K562 (cell line): ENCODE data around the gene FANCD2. TPM values are rescaled to one million over a fixed set of nuclear protein-coding genes. Genes with fewer than 3 reads are reported as not detected.

Source experiments
- CREB3L1 ChIP-seq: fragments of 450-650 bp; IDR thresholded peaks from 2 replicates; pipeline ENCODE4 v1.6.1; 2014; ENCODE audit warnings: low read depth, mild to moderate bottlenecking, moderate library complexity, borderline replicate concordance
- ELK3 ChIP-seq: fragments of 450-650 bp; formaldehyde crosslinking; IDR thresholded peaks from 2 replicates; pipeline ENCODE4 v1.4.0; 2020; ENCODE audit warnings: mild to moderate bottlenecking
- JUN ChIP-seq, 2 experiments: sonication (generic) in 1 of 2; formaldehyde crosslinking in 1 of 2; IDR thresholded peaks; 2 replicates each; pipeline versions ENCODE4 v1.6.1 to v1.8.0; 2012 to 2022; ENCODE audit warnings: borderline replicate concordance in 2 of 2, mild to moderate bottlenecking in 2 of 2, improper control_type of control experiment in 1 of 2, low read depth in 1 of 2, low read length in 1 of 2, missing genetic modification reagents in 1 of 2
- TRIM28 ChIP-seq: fragments of 450-650 bp; IDR thresholded peaks from 2 replicates; pipeline ENCODE4 v1.6.1; 2017
- VEZF1 ChIP-seq: fragments of 200-800 bp; sonication (Bioruptor generic); IDR thresholded peaks from 2 replicates; pipeline ENCODE4 v1.6.1; 2017; ENCODE audit warnings: missing genetic modification characterization, missing compliant biosample characterization
- ZNF395 ChIP-seq: fragments of 200-800 bp; sonication (Bioruptor generic); IDR thresholded peaks from 2 replicates; pipeline ENCODE4 v1.6.1; 2017; ENCODE audit warnings: missing genetic modification characterization, missing compliant biosample characterization
- polyA plus RNA-seq, 8 experiments: library from polyadenylated mRNA; depleted of rRNA in 4 of 8; stranded (reverse) in 5 of 8; unstranded in 3 of 8; fragments of >200 nt; fragmentation: Nextera tagmentation in 2 of 8; fragmentation: Illumina TruSeq in 1 of 8; extraction: Ambion mirVana in 2 of 8; extraction: Trizol in 1 of 8; gene quantifications; 2 replicates each; pipeline versions ENCODE4 v1.2.1 to v1.2.3, GENCODE V29; 2011 to 2014; ENCODE audit warnings: inconsistent platforms in 1 of 8, missing spikeins in 1 of 8
- total RNA-seq, 7 experiments: library from RNA; depleted of rRNA in 6 of 7; stranded (reverse); fragments of >200 nt in 6 of 7; fragmentation: Illumina TruSeq in 2 of 7; extraction: Trizol in 2 of 7; gene quantifications; 2 replicates each; pipeline versions ENCODE4 v1.2.1 to v1.2.3, GENCODE V29; 2011 to 2021; ENCODE audit warnings: low replicate concordance in 1 of 7

The FANCD2 gene
- total and polyA plus RNA-seq, 9 of the 15 experiments (the other 6 are each of a cell fraction or from before 2014, with no cell fraction given), result 59.4 to 137 (median 96.1) TPM

- no peak for TF ChIP-seq ZNF395 (CRISPR knock-in tag)
- no peak for TF ChIP-seq ELK3 (CRISPR knock-in tag)
- TF ChIP-seq CREB3L1, result no peak
- no peak for TF ChIP-seq JUN (IDR thresholded peaks at IDR 0.05; ENCODE audit: borderline replicate concordance, low read depth, low read length)
- TF ChIP-seq JUN (CRISPR knock-in tag; IDR thresholded peaks at IDR 0.05; ENCODE audit: borderline replicate concordance), result no peak
- no peak for TF ChIP-seq VEZF1 (CRISPR knock-in tag)
- TF ChIP-seq TRIM28, result no peak
Measured at GRCh38 chr3:10010421-10010877, 15.8 kb upstream of the FANCD2 start (continued).
